NK-92 treated with Interleukin-12 subunit alpha and Interleukin-12 subunit beta, amount 100 ng/mL, for 24 hours (cell line): ENCODE results near the gene SPNS3.

Experiments
- DNase-seq: peaks from one replicate; lab custom pipeline; 2025; lab: John Stamatoyannopoulos, UW

SPNS3 gene

DNA sequence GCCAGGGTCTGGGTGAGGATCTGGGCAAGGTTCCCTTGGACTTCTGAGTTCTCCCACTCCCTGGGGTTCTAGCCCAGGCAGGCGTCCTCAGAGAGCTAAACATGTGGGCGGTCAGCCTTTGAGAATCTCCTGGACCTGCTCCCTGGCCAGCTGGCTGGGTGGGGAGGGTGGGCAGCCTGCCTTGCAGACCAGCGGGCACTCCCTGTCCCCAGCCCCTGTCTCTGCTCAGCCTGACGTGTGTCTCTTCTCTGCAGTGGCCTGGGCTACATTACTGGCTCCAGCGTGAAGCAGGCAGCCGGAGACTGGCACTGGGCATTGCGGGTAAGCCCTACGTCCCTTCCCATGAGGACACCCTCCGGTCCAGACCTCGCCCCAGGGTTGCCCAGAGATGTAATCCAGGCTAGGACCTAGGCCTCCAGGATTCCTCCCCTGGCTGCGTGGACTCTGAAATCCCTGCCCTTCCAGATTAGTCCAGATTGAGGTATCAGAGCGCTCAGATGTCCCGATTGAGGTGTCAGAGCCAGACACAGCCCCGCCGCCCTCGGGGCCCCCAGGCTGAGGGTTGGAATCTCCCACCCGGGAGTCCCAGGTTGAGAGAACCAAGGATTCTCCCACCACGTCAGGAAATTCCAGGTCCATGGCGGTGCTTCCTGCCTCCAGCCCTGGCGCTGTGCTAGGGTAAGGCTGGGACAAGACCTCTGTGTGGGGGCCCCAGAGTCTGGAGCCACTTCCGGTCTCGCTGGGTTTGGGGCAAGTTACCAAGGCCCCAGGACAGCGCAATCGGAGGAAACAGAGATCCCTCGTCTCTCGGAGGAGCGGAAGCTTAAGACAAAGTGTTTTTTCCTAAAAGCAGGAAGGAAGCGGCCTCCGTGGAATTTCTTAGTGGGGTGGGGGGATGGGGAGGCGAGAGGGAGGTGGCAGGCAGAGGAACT is 97.3 kb downstream of the SPNS3 start:
- DNase-seq: no peak

DNA sequence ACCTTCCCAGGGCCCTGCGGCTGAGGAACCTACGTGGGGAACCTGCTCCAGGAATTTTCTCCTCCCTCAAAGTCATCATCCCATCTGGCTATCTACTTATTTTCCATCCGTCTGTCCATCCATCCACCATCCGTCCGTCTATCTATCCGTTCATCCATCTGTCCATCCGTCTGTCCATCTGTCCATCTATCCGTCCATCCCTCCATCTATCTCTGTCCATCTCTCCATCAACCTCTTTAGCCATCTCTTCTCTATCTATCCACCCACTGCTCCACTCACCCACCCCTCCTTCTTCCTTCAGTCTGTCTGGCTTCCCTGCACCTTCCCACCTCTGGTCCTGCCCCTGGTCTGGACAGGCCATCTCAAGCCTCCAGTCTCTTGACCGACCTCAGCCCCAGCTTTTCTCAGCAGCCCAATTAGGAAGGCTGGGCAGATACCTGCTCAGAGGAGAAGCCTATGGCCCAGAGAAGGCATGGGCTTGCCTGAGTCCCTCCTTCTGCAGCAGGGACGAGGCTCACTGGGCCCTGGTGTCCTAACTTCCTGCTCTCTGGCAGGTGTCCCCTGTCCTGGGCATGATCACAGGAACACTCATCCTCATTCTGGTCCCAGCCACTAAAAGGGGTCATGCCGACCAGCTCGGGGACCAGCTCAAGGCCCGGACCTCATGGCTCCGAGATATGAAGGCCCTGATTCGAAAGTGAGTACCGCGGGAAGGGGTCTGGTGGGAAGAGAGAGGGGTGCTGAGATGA is 98.4 kb downstream of the SPNS3 start:
- no peak for DNase-seq

DNA sequence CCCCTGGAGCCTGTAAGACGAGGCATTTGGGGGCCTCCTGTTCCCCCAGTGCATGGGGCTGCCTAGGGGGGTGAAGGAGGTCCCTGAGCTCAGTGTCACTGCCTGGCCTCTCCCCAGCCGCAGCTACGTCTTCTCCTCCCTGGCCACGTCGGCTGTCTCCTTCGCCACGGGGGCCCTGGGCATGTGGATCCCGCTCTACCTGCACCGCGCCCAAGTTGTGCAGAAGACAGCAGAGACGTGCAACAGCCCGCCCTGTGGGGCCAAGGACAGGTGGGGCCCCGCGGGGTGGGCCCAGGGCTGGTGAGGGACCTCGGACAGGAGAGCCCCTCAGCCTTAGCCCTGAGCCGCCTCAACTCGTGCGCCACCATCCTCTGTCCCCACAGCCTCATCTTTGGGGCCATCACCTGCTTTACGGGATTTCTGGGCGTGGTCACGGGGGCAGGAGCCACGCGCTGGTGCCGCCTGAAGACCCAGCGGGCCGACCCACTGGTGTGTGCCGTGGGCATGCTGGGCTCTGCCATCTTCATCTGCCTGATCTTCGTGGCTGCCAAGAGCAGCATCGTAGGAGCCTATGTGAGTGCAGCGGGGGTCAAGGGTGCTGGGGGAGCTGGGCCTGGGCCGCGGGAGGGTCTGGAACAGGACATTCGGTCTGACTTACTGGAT is 99.3 kb downstream of the SPNS3 start:
- no peak for DNase-seq

DNA sequence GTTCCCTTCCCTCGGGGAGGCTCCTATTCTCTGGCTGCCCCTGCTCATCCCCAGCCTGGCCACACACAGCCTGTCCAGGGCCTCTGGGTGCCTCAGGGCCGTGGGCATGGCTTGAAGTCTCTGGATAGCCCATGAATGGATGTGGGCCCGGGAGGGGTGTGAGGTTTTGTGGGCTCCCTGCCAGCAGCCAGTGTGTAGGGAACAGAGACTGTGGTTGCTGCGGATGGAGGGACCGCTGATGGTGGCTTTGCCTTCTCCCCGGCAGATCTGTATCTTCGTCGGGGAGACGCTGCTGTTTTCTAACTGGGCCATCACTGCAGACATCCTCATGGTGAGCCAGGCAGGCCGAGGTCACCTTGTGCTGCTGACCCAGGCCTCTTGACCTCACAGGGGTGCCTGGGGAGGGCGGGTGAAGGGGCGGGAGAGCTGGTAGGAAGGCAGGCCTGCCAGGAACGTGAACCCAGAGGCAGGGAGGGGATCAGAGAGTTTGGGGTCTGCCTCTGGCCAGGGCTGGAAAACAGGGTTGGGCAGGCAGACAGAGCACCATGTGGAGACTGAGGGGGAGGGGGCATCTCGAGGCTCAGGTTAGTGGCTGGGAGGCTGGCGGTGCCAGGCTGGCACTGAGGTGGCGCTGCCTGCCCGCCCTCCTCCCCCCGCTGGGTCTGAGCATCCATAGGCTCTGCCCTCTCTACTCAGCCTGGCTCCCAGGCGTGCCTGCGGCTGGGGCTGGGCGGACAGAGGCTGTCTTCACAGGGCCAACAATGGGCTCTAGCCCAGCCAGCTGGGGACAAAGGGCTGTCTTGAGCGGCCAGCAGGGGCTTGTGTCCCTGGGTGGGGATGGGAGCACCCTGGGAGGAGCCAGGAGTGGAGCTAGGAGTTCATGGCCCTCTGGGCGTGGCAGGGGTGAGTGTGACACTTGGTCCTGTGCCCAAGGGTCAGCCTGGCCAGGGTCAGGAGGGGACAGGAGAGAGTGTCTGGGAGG is 100.1 kb downstream of the SPNS3 start:
- DNase-seq: no peak

DNA sequence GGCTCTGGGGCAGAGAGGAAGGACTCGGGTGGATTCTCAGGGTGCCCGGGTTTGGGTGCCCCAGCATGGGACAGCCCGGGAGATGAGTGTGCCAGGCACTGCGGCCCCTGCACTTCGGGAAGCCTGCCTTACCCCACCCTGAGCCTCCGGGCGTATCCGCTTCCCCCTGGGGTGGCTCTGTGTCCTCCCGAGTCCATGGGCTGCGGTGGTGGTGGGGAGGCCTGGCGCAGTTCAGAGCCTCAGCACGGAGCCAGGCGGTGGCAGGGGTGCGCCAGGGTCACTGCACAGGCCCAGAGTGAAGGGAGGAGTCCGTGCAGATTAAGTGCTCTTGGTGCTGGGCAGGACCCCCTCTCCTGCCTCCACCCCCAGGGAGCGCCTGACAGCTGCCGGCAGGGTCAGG is 100.8 kb downstream of the SPNS3 start:
- no peak for DNase-seq

DNA sequence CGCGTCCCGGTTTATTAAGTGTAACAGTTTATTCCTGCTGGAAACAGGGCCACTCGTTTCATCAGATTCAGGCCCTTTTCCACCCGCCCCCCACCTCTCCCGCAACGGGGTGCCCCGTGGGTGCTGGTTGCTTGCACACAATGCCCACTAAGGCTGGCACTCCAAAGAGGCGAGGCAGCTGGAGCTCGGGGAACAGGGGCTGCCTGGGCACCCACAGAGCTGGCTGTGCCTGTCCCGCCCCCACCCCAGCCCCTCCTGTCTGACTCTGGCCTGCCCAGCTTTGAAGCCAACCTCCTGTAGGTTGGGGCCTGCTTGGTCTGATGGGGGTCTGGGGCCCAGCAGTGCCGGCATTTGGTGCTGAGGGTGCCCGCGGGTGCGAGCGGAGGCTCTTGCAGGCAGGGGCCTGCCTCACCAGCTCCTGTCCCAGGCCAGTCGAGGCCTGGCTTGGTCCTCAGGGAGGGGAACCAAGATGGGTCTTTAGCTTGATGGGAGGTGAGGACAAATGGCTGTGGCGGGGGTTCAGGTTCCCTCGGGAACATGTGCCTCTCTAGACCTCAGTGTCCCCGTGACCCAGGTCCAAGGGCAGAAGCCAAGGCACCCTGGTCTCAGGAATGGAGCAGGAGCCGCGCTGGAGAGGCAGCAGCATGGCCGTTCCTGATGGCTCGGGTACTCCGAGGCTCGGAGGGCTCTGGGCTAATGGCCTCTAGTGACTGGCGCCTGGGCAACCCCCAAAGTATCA is 101.4 kb downstream of the SPNS3 start:
- DNase-seq: no peak

DNA sequence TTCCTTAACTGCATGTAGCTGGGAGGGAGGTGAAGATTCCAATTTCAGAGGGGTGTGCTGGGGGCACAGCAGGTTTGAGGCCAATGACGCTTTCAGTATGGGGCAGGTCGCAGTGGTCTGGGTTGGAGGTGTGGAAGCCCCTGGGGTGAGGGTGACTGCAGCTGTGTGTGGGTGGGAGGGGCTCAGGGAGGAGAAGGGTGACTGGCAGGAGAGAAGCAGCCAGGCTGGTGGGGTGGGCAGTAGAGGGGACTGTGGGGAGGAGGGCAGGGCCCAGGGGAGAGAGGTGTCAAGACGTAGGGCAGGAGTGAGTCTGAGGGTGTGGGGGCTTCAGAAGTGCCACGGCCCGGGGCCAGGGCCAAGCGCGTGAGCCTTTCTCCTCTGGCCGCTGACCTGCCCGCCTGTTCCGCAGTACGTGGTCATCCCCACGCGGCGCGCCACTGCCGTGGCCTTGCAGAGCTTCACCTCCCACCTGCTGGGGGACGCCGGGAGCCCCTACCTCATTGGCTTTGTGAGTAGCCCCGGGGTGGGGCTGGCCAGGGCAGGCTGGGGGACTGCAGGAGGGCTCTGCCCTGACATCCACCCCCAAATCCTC is 102.0 kb downstream of the SPNS3 start:
- no peak for DNase-seq

DNA sequence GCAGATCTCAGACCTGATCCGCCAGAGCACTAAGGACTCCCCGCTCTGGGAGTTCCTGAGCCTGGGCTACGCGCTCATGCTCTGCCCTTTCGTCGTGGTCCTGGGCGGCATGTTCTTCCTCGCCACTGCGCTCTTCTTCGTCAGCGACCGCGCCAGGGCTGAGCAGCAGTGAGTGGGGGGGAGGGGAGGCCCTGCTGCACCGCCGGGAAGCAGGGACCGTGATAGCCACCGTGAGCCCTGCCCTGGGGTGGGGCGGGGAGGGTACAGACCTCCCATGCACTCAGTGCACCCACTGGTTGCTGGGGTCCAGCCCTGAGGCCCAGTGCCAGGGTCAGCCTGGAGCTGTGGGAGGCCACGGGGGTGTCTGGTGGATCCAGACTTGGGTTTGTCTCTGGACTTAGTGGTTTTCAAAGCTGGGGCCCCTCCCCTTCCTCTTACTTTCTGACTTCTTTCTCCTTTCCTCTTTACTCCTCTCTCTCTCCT is 102.6 kb downstream of the SPNS3 start:
- DNase-seq: no peak

DNA sequence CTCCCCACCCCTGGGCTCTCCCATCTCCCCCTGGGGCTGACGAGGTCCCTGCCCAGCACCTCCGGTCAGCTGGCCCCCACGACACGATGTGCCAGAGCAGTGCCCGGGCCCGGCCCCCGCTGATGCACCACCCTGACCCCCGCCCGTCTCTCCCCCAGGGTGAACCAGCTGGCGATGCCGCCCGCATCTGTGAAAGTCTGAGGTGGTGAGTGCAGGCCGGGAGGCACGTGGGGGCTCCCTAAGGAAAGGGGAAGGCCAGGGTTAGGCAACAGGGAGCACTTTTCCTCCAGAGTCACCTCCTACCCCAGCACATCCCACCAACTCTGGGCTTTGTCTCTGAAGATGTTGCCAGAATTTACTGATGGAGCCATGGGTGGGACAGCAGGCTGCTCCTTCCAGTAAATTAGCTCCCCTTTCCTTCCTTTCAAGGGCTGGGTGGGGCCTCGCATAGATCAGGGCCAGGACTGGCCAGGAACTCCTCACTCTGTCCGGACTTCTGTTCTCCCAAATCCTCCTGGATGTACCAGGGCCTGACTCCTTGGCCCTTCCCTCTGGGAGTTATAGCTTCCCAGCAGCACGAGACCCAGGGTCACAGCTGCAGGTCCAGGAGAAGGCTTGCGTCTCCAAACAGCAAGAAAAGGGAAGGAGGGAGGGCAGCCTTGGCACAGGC is 103.1 kb downstream of the SPNS3 start:
- DNase-seq: no peak
